Stimulated activated naive CD8-positive, alpha-beta T cell treated with anti-CD3 and anti-CD28 coated beads, Interleukin-15, Interleukin-2, amounts not matched to agents 100 ng/mL and 50 ng/mL, for 24 hours (primary cell): ENCODE results near the gene DPY19L1.
"Not testable (repeated sequence)": the region's sequence is repeated elsewhere in the genome, so short reads cannot be mapped to it uniquely, and the experiment has no call there.

Experiments
- H3K27ac Mint-ChIP-seq: one replicate; pipeline ENCODE4 v1.8.0; 2021; ENCODE audit warnings: mild to moderate bottlenecking, mixed read lengths
- H3K27me3 Mint-ChIP-seq: one replicate; pipeline ENCODE4 v1.8.0; 2021; ENCODE audit warnings: mixed read lengths
- H3K36me3 Mint-ChIP-seq: one replicate; pipeline ENCODE4 v1.8.0; 2021; ENCODE audit warnings: low read depth, mixed read lengths
- H3K4me1 Mint-ChIP-seq: one replicate; pipeline ENCODE4 v1.8.0; 2021; ENCODE audit warnings: low read depth, mixed read lengths
- H3K4me3 Mint-ChIP-seq: one replicate; pipeline ENCODE4 v1.8.0; 2021; ENCODE audit warnings: mild to moderate bottlenecking, mixed read lengths
- H3K9me3 Mint-ChIP-seq: one replicate; pipeline ENCODE4 v1.8.0; 2021; ENCODE audit warnings: mixed read lengths

Gene DPY19L1

DNA sequence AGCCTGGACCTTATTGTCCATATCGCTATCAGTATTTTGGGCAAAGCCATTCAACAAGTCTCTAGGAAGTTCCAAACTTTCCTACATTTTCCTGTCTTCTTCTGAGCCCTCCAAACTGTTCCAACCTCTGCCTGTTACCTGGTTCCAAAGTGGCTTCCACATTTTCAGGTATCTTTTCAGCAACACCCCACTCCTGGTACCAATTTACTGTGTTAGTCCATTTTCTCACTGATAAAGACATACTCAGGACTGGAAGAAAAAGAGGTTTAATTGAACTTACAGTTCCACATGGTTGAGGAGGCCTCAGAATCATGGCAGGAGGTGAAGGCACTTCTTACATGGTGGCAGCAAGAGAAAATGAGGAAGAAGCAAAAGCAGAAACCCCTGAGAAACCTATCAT is 153.4 kb downstream of the DPY19L1 start:
- not testable (repeated sequence) for H3K4me1 Mint-ChIP-seq, H3K4me3 Mint-ChIP-seq, H3K27me3 Mint-ChIP-seq, H3K36me3 Mint-ChIP-seq, H3K27ac Mint-ChIP-seq
- peaks cover 15% of the 10 kb centered on the region for H3K9me3 Mint-ChIP-seq

DNA sequence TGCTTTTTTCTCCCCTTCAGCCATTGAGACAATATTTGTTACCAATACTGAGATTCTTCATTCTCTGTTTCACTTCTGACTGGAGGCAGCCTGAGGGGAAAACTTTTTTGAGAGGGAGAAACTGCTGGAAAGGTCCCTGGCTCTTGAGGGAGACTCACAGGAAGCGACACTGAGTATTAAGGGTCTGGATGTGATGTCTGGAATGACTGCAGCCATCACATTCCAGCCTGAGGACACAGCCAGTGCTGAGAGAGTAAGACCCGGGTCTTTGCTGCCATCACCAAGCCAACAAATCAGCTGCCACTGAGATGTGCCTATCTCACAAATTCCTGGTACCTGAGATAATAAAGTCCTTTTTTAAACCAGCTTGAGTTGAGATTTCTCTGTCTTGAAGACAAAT is 157.4 kb downstream of the DPY19L1 start:
- H3K4me3 Mint-ChIP-seq, result no peak overlapping the region
- no peaks in the 10 kb centered on the region for H3K36me3 Mint-ChIP-seq
- no peaks in the 10 kb centered on the region for H3K4me1 Mint-ChIP-seq
- peaks cover 5% of the 10 kb centered on the region for H3K27me3 Mint-ChIP-seq
- no peak overlapping the region for H3K27ac Mint-ChIP-seq
- peaks cover 15% of the 10 kb centered on the region for H3K9me3 Mint-ChIP-seq

GRCh38 chr7:34878944-34879735 is 158.1 kb downstream of the DPY19L1 start:
- H3K4me3 Mint-ChIP-seq, H3K4me1 Mint-ChIP-seq, H3K27me3 Mint-ChIP-seq, H3K27ac Mint-ChIP-seq, H3K36me3 Mint-ChIP-seq: not testable (repeated sequence)
- peaks cover 13% of the 10 kb centered on the region for H3K9me3 Mint-ChIP-seq
